Right atrium auricular region (tissue), 2 donors: Measurements from ENCODE around the gene EMC10. TPM values are rescaled to one million over a fixed set of nuclear protein-coding genes. Genes with fewer than 3 reads are reported as not detected.

ENCODE experiments used
- DNase-seq: peaks from one replicate; pipeline ENCODE4 v3.0.0-alpha.2; 2019; ENCODE audit warnings: low spot score
- H3K27ac ChIP-seq, 2 donors: fragments of 200-600 bp; sonication (generic); 1 replicate in 1 of 2; 2 replicates in 1 of 2; pipeline ENCODE4 v1.5.1; 2016 to 2019
- H3K27me3 ChIP-seq, 2 donors: fragments of 200-600 bp; sonication (generic); one replicate each; pipeline versions ENCODE4 v1.5.1 to v1.6.0; 2017 to 2019
- H3K36me3 ChIP-seq: fragments of 200-600 bp; sonication (generic); one replicate; pipeline ENCODE4 v1.5.1; 2016
- H3K4me1 ChIP-seq, 2 donors: fragments of 200-600 bp; sonication (generic); one replicate each; pipeline versions ENCODE4 v1.5.1 to v1.6.0; 2017 to 2019
- H3K4me3 ChIP-seq, 2 donors: fragments of 200-600 bp; sonication (generic); 1 replicate in 1 of 2; 2 replicates in 1 of 2; pipeline ENCODE4 v1.5.1; 2017 to 2019; ENCODE audit warnings: mild to moderate bottlenecking in 1 of 2, moderate library complexity in 1 of 2
- H3K9me3 ChIP-seq, 2 donors: fragments of 200-600 bp; sonication (generic); one replicate each; pipeline ENCODE4 v1.5.1; 2019
- total RNA-seq, 2 donors: library from RNA; depleted of rRNA; stranded (reverse); fragments of >200 nt; gene quantifications; one replicate each; pipeline ENCODE4 v1.1.0, GENCODE V29; 2016
- TF ChIP-seq, protein P1 (sequence below), 2 donors: fragments of 200-600 bp; sonication (generic); IDR thresholded peaks; one replicate each; pipeline ENCODE4 v1.5.1; 2019; ENCODE audit warnings: antibody characterized with exemption in 2 of 2

EMC10 gene
- total RNA-seq, 2 donors from 2014 or later = 94.9 to 112 TPM

DNA sequence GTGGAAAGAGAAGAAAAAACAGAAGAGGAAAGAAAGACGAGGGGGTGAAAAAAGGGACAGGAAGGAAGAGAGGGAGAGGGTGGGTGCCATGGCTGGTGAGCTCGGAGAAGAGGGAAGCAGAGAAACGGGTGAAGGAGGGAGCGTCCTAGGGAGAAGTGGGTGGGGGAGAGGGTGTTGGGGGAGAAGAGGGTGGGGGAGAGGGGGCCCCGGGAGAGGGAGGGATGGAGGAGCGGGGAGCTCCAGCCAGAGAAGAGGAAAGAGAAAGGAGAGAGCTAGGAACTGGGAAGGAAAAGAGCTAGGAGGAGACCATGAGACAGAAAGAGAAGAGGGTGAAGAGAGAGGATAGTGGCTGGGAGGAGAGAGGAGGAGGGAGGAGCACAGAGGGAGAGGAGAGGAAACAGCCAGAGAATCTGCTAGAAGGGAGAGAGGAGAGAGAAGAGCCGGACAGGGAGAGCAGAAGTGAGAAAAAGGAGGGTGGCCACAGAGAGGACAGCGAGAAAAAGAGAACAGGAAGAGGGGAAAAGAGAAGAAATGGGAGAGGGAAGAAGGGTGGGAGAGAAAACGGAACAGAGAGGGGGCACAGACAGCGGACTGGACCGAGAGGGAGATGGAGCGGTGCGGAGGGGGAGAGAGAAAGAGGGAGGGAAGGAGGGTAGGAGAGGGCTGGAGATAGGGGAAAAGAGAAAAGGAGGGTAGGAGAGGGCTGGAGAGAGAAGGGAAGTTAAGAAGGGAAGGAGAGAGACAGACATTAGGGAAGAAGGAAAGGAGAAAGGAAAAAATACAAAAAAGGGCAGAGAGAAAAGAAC, 12.3 kb downstream of the EMC10 start:
- DNase-seq = no peak
- peaks cover 6% of the 10 kb centered on the region for H3K36me3 ChIP-seq
- peaks cover 0 to 18% of the 10 kb centered on the region in 2 donors for H3K4me1 ChIP-seq
- H3K27me3 ChIP-seq = no peaks in the 10 kb centered on the region
- no peaks in the 10 kb centered on the region for H3K9me3 ChIP-seq
- peak overlapping the region in 1 of 2 donors; percentile 27 for H3K27ac ChIP-seq
- no peak overlapping the region for H3K4me3 ChIP-seq
- TF ChIP-seq, protein P1, sequence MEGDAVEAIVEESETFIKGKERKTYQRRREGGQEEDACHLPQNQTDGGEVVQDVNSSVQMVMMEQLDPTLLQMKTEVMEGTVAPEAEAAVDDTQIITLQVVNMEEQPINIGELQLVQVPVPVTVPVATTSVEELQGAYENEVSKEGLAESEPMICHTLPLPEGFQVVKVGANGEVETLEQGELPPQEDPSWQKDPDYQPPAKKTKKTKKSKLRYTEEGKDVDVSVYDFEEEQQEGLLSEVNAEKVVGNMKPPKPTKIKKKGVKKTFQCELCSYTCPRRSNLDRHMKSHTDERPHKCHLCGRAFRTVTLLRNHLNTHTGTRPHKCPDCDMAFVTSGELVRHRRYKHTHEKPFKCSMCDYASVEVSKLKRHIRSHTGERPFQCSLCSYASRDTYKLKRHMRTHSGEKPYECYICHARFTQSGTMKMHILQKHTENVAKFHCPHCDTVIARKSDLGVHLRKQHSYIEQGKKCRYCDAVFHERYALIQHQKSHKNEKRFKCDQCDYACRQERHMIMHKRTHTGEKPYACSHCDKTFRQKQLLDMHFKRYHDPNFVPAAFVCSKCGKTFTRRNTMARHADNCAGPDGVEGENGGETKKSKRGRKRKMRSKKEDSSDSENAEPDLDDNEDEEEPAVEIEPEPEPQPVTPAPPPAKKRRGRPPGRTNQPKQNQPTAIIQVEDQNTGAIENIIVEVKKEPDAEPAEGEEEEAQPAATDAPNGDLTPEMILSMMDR (IDR thresholded peaks at IDR 0.05) = no peak

DNA sequence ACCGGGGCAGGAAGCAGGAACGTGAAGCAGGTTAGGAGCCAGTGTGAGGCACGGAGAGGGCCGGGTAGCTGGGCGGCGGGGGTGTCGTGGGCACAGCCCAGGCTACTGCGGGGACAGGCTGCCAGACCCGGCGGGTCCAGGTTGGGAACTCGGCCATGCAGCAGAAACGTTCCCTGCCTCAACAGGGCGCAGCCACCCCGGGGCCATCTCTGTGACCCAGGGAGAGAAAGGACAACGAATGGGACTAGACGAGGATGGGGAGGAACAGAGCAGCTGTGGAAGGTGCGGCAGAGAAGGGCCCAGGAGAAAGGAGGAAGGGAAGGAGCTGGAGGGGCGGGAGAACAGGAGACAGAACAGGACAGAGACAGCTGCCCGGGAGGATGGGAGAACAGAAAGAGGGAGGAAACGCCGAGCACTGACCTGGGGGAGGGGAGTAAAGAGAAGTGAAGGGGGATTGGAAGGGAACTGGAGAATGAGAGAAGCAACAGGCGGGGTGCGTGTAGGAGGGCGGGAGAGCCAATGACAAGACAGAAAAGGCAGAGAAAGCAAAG, 13.2 kb downstream of the EMC10 start:
- no peak for DNase-seq
- Histone ChIP-seq H3K27ac (no peak overlapping the region), H3K4me3 (no peak overlapping the region), H3K27me3 (no peaks in the 10 kb centered on the region), H3K9me3 (no peaks in the 10 kb centered on the region), H3K4me1 (peaks cover 0 to 18% of the 10 kb centered on the region in 2 donors), H3K36me3 (peaks cover 6% of the 10 kb centered on the region)
- TF ChIP-seq, protein P1 (IDR thresholded peaks at IDR 0.05) = no peak

DNA sequence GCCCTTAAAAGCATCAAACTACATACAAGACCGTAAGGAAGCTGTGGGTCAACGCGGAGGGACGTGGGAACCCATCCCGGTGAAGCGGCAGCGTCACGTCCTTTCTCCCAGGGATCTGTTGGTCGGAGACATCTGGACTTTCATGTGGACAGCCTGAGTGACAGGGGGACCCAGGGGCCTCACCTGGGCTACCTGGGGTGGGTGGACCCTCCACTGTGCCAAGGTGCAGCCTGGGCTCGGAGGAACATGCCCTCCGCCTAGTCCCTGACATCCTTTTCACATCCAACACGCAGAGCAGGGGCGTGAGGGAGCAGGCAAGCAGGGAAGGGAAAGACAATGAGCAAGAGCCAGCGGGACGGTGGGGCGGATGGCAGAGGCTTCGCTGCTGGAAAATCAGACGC, 14.1 kb downstream of the EMC10 start:
- H3K4me1 ChIP-seq = peaks cover 0 to 18% of the 10 kb centered on the region in 2 donors
- H3K27me3 ChIP-seq = no peaks in the 10 kb centered on the region
- H3K9me3 ChIP-seq = no peaks in the 10 kb centered on the region
- no peak for DNase-seq
- no peak overlapping the region for H3K4me3 ChIP-seq
- TF ChIP-seq, protein P1 (IDR thresholded peaks at IDR 0.05) = no peak
- H3K27ac ChIP-seq = no peak overlapping the region
- peaks cover 6% of the 10 kb centered on the region for H3K36me3 ChIP-seq

DNA sequence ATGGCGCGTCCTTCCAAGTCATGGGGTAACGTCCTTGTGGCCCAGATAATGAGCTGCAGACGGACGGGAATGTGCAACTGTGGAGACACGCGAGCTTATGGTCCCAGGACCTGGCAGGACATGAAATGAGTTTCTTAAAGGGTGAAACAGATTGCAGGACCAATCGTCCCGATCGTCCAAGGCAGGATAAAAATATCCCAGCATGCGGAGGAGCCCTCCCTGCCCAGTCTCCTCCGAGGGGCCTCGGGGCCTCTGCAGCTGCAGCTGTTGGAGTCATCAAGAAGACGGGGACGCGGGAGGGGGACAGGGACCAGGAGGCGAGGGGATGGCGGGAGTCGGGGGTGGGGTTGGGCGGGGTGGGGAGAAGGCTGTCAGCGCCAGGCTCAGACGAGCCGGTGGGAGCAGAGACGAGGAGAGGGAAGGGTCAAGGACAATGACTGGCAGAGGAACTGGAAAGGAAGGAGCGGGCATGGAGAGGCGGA, 14.7 kb downstream of the EMC10 start:
- peak overlapping the region in 1 of 2 donors; percentile 16 for H3K27ac ChIP-seq
- peaks cover 0 to 18% of the 10 kb centered on the region in 2 donors for H3K4me1 ChIP-seq
- TF ChIP-seq, protein P1 (IDR thresholded peaks at IDR 0.05) = no peak
- H3K36me3 ChIP-seq = peaks cover 6% of the 10 kb centered on the region
- no peaks in the 10 kb centered on the region for H3K27me3 ChIP-seq
- no peak for DNase-seq
- H3K9me3 ChIP-seq = no peaks in the 10 kb centered on the region
- H3K4me3 ChIP-seq = no peak overlapping the region

DNA sequence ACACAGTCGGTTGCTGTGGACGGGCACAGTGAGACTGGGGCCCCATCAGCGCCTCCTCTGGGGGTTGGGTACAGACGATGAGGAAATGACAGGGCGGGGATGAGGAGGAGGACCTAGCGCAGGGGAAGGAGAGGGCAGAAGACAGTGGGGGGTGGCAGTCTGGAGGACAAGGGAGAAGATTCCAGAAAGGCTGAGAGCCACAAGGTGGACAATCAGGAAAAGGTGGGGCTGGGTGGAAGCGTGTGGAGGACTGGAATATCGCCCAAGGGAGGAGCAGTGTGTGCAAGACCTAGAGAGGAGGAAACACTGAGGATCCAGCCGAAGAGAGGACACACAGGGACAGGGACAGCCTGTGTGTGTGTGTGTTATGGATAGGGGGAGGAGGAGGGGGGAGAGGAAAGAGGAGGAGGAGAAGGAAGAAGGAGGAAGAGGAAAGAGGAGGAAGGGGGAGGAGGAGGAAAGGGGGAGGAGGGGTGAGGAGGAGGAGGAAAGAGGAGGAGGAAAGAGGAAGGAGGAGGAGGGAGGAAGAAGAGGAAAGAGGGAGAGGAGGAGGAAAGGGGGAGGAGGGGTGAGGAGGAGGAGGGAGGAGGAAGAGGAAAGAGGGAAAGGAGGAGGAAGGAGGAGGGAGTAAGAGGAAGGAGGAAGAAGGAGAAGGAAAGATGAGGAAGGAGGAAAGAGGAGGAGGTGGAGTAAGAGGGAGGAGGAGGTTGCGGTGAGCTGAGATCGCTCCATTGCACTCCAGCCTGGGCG, 16.2 kb downstream of the EMC10 start:
- Histone ChIP-seq H3K9me3 (no peaks in the 10 kb centered on the region), H3K27ac (peak overlapping the region in 1 of 2 donors; percentile 16), H3K36me3 (no peaks in the 10 kb centered on the region), H3K27me3 (no peaks in the 10 kb centered on the region), H3K4me1 (peaks cover 0 to 18% of the 10 kb centered on the region in 2 donors), H3K4me3 (no peak overlapping the region)
- DNase-seq = no peak
- TF ChIP-seq, protein P1 (IDR thresholded peaks at IDR 0.05) = no peak
